Spleen (tissue), 7 donors: Measurements from ENCODE around the gene DNAJC1.

Experiments used
- CTCF ChIP-seq, 11 experiments: fragments of 200-600 bp in 7 of 11; fragments of 450-650 bp in 4 of 11; sonication (generic) in 4 of 11; IDR thresholded peaks in 8 of 11; conservative IDR thresholded peaks in 3 of 11; 1 replicate in 7 of 11; 2 replicates in 4 of 11; pipeline versions ENCODE4 v1.4.0 to v1.8.0; 2016 to 2021; ENCODE audit warnings: antibody characterized with exemption in 11 of 11, inconsistent platforms in 4 of 11, mild to moderate bottlenecking in 1 of 11
- POLR2A ChIP-seq, 3 donors: fragments of 450-650 bp; IDR thresholded peaks; one replicate each; pipeline ENCODE4 v1.5.1; 2017; ENCODE audit warnings: antibody characterized with exemption in 3 of 3, mild to moderate bottlenecking in 1 of 3
- POLR2AphosphoS5 ChIP-seq, 3 donors: sonication (generic); formaldehyde crosslinking; IDR thresholded peaks; one replicate each; pipeline ENCODE4 v1.5.1; 2017; ENCODE audit warnings: antibody characterized with exemption in 3 of 3
- donor health status: DM: no; HTN: no; CAD: no; lungs with moderate emphysema.
- donor health status: DM: no; HTN: no; CAD: no.
- donor health status: DM: no; HTN: no; CAD: no.

- no peak for TF ChIP-seq POLR2A (IDR thresholded peaks at IDR 0.05)
- no peak for TF ChIP-seq CTCF (IDR thresholded peaks at IDR 0.05 in 8 of 11, conservative IDR thresholded peaks at IDR 0.05 in 3 of 11)
- no peak for TF ChIP-seq POLR2AphosphoS5 (IDR thresholded peaks at IDR 0.05)
These were observed 41.7 kb downstream of the DNAJC1 start for GRCh38 chr10:21961847-21962246.
